ENCODE measurements around the gene DNAH7. TPM values are rescaled to one million over a fixed set of nuclear protein-coding genes. Genes with fewer than 3 reads are reported as not detected.

Gene DNAH7
- total and polyA plus RNA-seq, 2 of the 8 experiments (the other 6 are each of a cell fraction or from before 2014, with no cell fraction given), result 0.07 to 0.08 TPM

- TF ChIP-seq CHD7 (IDR thresholded peaks at IDR 0.05; ENCODE audit: insufficient replicate concordance, low read length), result no peak
- TF ChIP-seq KDM1A (IDR thresholded peaks at IDR 0.05; ENCODE audit: borderline replicate concordance, low read length), result no peak
- no peak for TF ChIP-seq RXRA (IDR thresholded peaks at IDR 0.05; ENCODE audit: insufficient read depth, low read depth, low read length)
- TF ChIP-seq SIX5 (IDR thresholded peaks at IDR 0.05; ENCODE audit: low read depth, low read length), result no peak
- TF ChIP-seq TAF1 (IDR thresholded peaks at IDR 0.05; ENCODE audit: low read depth, low read length), result no peak
- TF ChIP-seq BACH1 (IDR thresholded peaks at IDR 0.05; ENCODE audit: low read length), result no peak
- TF ChIP-seq RAD21 (IDR thresholded peaks at IDR 0.05 in 1 of 2, conservative IDR thresholded peaks at IDR 0.05 in 1 of 2; ENCODE audit: low read depth in 2 of 2, low read length in 2 of 2), result no peak
- TF ChIP-seq RBBP5 (IDR thresholded peaks at IDR 0.05; ENCODE audit: borderline replicate concordance, low read depth, low read length), result no peak
- no peak for TF ChIP-seq USF2 (IDR thresholded peaks at IDR 0.05; ENCODE audit: low read length)
- no peak for TF ChIP-seq CBX8 (IDR thresholded peaks at IDR 0.05; ENCODE audit: borderline replicate concordance, low read depth, low read length)
- TF ChIP-seq MAFK (IDR thresholded peaks at IDR 0.05; ENCODE audit: low read depth, low read length), result no peak
Measured at GRCh38 chr2:195929531-195929930, 139.1 kb downstream of the DNAH7 start (continued).
